NCI-H2029 (cell line): ENCODE results near the gene SLC25A51.
"Not testable (repeated sequence)": the region's sequence is repeated elsewhere in the genome, so short reads cannot be mapped to it uniquely, and the experiment has no call there.

Experiments used
- DNase-seq: peaks from one replicate; lab custom pipeline; 2025; lab: John Stamatoyannopoulos, UW

The SLC25A51 gene

DNA sequence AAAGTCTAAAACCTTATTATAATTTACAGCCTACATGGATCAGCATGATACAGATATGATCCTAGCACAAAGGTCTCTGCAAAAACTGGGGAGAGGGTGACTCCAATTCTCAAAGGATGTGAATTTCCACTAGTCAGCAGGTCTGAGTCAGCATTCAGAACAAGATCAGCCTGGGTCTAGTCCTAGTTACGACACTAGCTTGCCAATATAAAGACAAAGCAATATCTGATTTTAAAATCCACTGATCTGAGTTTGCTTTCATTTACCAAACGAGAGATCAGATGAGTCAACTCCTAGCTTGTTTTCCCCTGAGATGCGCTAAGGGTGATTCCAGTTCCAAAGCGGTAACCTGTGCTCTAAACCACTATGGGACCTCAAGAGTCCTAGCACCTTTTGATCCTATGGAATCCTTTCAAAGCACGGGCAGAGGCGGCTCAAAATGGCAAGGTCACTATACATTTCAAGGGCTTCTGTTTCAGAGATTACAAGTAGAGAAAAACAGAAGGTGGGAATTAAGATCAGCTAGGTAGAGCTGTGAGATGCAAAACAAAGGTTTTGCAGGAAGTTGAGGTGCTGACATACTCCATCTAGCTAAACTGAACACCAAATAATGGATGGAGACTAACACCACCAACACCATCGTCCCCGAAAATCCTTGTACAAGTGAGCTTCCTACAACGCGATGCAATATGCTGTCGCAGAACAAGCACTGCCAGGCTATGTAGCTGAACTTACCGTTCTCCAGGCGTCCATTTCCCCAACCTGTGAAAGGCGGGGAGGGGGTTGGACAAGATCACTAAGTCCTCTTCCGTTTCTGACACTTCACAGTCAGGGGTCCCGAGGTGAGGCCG is 906 bp downstream of the SLC25A51 start:
- DNase-seq, result no peak

- DNase-seq, result no peak
These were observed 1.8 kb downstream of the SLC25A51 start for GRCh38 chr9:37902131-37902530.

DNA sequence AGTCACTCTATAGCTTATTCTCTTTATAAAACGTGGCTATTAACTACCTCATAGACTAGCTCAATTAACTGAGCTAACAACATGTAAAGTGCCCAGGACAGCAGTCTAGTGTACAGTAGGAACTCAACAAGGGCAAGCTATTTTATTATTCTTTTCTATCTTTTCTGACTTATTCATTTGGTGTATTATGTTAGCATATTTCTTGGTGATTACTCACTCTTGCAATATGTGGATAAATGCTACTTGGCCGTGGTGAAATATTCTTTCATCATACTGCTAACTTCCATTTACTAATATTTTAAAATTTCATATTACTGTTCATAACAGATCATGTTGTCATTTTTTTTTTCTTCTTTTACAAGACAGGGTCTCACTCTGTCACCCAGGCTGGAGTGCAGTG is 4.9 kb downstream of the SLC25A51 start:
- no peak for DNase-seq

DNA sequence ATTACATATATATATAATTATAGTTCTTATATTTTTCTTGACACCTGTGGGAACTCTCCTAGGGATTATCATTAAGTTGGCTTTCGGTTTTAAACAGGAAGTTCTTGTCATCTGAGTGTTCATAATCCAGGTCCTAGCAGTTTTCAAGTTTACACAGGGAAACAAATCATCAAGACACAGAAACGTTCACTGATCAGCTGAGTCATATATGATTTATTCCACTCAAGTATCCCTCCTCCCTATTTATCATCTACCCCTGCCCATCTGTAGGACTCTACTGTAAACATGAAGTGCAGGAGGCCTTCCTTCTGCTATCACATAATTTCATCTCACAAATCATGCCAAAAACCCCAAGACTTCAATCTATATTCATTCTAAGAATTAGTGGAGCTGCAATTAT is 6.3 kb downstream of the SLC25A51 start:
- DNase-seq, result no peak

DNA sequence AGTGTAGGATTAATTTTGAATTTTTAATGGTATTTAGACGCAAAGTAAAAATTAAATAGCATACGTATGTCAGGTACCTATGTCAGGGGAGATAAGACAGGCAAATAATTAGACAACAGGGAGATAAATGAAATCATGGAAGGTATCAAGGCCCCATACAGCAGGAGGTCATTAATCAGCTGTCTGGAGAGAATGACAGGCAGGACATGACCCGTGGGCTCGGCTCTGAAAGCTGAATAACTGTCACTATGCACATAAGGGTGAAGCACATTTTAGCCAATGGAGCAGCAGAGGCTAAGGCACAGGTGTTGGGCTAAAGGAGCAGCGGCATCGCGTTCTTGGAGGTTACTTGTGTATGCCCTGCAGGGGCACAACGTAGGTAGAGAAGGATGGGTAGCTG is 11.9 kb downstream of the SLC25A51 start:
- no peak for DNase-seq

DNA sequence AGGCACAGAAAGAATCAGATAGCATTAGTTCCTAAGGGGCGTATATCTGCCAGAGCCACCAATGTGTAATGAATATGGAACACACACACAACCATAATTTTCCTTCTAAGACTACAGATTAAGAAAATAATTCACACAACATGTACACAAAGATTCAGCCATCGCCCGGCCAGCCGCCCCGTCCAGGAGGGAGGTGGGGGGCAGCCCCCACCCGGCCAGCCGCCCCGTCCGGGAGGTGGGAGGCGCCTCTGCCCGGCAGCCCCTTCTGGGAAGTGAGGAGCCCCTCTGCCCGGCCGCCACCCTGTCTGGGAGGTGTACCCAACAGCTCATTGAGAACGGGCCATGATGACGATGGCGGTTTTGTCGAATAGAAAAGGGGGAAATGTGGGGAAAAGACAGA is 12.9 kb downstream of the SLC25A51 start:
- DNase-seq, result not testable (repeated sequence)

- DNase-seq, result no peak
These were observed 14.4 kb downstream of the SLC25A51 start for GRCh38 chr9:37889536-37889935.

DNA sequence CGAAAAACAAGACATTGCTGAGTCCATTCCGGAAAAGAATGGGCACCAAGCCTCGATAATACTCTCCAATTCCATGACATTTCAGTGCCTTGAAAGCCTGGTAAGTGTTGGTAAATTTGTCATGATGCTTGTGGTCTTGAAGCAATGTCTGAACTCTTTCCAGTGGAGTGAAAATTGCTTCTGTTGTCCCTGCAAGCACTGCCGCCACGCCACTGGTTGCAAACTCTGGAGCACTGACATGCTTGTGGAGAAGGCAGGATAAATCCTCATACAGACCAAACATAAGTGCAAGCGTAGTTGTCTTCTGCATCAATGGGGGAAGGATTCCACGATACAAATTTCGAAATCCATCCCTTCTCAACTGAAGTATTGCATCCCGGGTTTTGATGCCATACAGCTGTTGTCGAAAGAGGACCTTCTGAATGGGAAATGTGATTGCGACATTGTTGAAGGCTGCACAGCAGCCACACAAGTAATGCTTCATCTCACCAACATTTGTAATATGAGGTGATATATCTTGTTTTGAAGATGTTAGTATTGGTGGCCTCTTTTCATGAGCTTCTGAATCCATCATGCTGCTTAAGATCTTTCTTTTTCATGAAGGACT is 15.8 kb downstream of the SLC25A51 start:
- not testable (repeated sequence) for DNase-seq

DNA sequence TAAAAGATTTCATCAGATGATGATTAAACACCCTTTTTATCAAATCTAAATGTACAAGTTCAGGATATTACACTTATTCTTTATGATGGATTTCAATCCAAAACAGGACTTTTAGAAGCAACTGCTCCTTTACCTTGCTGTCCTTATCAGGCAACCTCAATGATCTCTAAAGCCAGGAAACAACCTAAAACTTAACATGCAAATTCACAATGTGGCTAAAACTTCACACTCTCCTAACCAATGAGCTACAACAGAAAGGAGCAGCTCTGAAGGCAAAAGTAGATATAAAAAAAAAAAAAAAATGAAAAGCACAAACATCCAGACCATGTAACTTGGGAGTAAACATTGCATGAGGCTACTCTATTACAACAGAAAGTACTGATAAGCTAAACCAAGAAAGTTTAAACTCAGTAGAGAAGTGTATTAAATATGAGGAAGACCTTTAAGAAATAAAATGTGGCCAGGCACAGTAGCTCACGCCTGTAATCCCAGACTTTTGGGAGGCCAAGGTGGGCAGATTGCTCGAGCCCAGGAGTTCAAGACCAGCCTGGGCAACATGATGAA is 22.9 kb downstream of the SLC25A51 start:
- DNase-seq, result no peak

- DNase-seq, result no peak
These were observed 27.6 kb downstream of the SLC25A51 start for GRCh38 chr9:37876376-37876775.

- no peak for DNase-seq
These were observed 30.0 kb downstream of the SLC25A51 start for GRCh38 chr9:37873955-37874354.

- DNase-seq, result no peak
These were observed 33.1 kb downstream of the SLC25A51 start for GRCh38 chr9:37870799-37871176.

GRCh38 chr9:37870081-37870798 is 33.7 kb downstream of the SLC25A51 start:
- no peak for DNase-seq

DNA sequence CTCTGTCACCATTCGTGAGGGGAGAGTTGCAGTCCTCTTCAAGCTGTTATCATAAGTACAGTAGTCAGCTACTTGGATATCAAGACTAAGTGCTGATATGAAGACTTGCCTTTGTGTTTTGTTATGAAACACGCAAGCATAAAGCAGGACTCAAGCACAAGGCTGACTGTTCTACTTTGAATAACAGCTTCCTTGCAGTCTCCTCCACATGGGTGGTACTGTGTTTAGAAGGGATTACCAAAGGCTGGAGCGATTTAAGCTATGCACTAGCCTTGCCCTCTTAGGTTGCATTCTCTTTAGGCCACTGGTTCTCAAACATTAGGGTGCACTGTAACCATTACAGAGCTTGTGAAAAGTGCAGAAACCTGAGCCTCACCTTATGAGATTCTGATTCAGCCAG is 41.4 kb downstream of the SLC25A51 start:
- DNase-seq, result no peak

GRCh38 chr9:37859043-37859442 is 44.9 kb downstream of the SLC25A51 start:
- DNase-seq, result no peak

DNA sequence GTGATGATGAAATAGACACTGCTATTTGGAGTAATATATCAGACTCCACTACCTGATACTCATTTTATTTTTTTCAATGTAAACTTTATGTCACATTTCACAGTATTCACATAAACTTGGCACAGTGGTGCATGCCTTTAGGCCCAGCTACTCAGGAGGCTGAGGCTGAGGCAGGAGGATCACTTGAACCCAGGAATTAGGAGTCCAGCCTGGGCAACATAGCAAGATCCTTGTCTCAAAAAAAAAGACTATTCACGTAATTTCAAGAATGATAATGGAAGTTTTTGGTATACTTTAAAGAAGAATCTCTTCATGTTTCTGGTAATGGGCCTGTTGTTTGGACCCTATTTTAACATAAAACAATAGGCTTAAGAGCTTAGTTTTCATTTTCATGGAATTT is 47.4 kb downstream of the SLC25A51 start:
- DNase-seq, result no peak

- no peak for DNase-seq
These were observed 51.7 kb downstream of the SLC25A51 start for GRCh38 chr9:37852222-37852621.

DNA sequence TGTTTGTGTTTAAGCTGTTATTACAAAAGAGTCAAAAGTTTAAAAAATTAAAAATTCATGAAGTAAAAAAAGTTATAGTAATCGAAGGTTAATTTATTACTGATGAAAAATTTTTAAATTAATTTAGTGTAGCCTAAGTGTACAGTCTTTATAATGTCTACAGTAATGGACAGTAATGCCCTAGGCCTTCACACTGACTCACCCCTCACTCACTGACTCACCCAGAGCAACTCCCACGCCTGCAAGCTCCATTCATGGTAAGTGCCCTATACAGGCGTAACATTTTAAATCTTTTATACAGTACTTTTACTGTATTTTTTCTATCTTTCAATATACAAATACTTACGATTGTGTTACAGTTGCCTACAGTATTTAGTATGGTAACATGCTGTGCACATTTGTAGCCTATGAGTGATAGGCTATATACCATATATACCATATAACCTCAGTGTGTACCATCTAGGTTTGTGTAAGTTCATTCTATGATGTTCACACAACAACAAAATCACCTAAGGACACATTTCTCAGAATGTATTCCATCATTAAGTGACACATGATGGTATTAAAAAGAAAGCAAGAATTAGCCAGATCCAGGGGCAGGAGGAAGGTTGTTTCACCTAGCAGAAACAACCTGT is 63.2 kb downstream of the SLC25A51 start:
- no peak for DNase-seq

GRCh38 chr9:37839496-37840461 is 64.1 kb downstream of the SLC25A51 start:
- DNase-seq, result no peak
